Cardiac fibroblast (primary cell): ENCODE measurements around the gene COL9A3.
"Not testable (repeated sequence)": the region's sequence is repeated elsewhere in the genome, so short reads cannot be mapped to it uniquely, and the experiment has no call there.

Source experiments
- DNase-seq, 2 donors: peaks; one replicate each; pipeline versions ENCODE4 v3.0.0 to v3.0.0-alpha.2; 2010; ENCODE audit warnings: low read depth in 2 of 2
- H3K4me3 ChIP-seq, 2 donors: replicated peaks in 1 of 2; 1 replicate in 1 of 2; 2 replicates in 1 of 2; pipeline ENCODE4 v1.5.1; 2011; ENCODE audit warnings: low read depth in 2 of 2, low read length in 2 of 2, mild to moderate bottlenecking in 2 of 2, moderate library complexity in 1 of 2
- CTCF ChIP-seq: IDR thresholded peaks from one replicate; pipeline ENCODE4 v1.5.1; 2011; ENCODE audit warnings: low read depth, mild to moderate bottlenecking, low read length, inconsistent platforms

COL9A3 gene

GRCh38 chr20:62852841-62853240, 36.0 kb downstream of the COL9A3 start:
- no peak overlapping the region for H3K4me3 ChIP-seq
- no peak for DNase-seq
- no peak for TF ChIP-seq CTCF

- not testable (repeated sequence) for DNase-seq, H3K4me3 ChIP-seq
Measured at GRCh38 chr20:62853304-62853703, 36.5 kb downstream of the COL9A3 start.

- H3K4me3 ChIP-seq: no peak overlapping the region
- TF ChIP-seq CTCF: no peak
- DNase-seq: no peak
Measured at GRCh38 chr20:62854121-62854520, 37.3 kb downstream of the COL9A3 start.

GRCh38 chr20:62855120-62855519, 38.3 kb downstream of the COL9A3 start:
- no peak for TF ChIP-seq CTCF
- no peak for DNase-seq
- no peak overlapping the region for H3K4me3 ChIP-seq

GRCh38 chr20:62856931-62857619, 40.2 kb downstream of the COL9A3 start:
- no peak for DNase-seq
- no peak for TF ChIP-seq CTCF
- no peak overlapping the region for H3K4me3 ChIP-seq

- DNase-seq: no peak
- no peak overlapping the region for H3K4me3 ChIP-seq
- TF ChIP-seq CTCF: no peak
Measured at GRCh38 chr20:62858058-62858830, 41.4 kb downstream of the COL9A3 start.

GRCh38 chr20:62859721-62860120, 42.9 kb downstream of the COL9A3 start:
- no peak for TF ChIP-seq CTCF
- no peak for DNase-seq
- no peak overlapping the region for H3K4me3 ChIP-seq
